C4-2B (cell line): ENCODE results near the gene OR2W1.
A peak's percentile ranks its signal among the peaks of the same experiment; 100 is the strongest.

Source experiments
- H3K27ac ChIP-seq: fragments of 450-650 bp; 2 replicates; pipeline ENCODE4 v1.5.1; 2017
- CTCF ChIP-seq: fragments of 450-650 bp; conservative IDR thresholded peaks from 2 replicates; pipeline ENCODE4 v1.5.1; 2017; ENCODE audit warnings: mild to moderate bottlenecking
- ZFX ChIP-seq: fragments of 450-650 bp; IDR thresholded peaks from 2 replicates; pipeline ENCODE4 v1.6.1; 2017

The OR2W1 gene

GRCh38 chr6:29051680-29052079 lies 6.7 kb upstream of the OR2W1 start:
- TF ChIP-seq ZFX (no peak), CTCF (no peak)
- H3K27ac ChIP-seq: no peak overlapping the region

GRCh38 chr6:29035951-29036350 lies 9.0 kb downstream of the OR2W1 start:
- no peak overlapping the region for H3K27ac ChIP-seq
- TF ChIP-seq ZFX (no peak), CTCF (no peak)

- H3K27ac ChIP-seq: no peak overlapping the region
- TF ChIP-seq CTCF: no peak
- TF ChIP-seq ZFX: no peak
These were observed 16.2 kb downstream of the OR2W1 start for GRCh38 chr6:29028821-29029220.

GRCh38 chr6:29025927-29026585 lies 18.9 kb downstream of the OR2W1 start:
- TF ChIP-seq ZFX (no peak), CTCF (no peak)
- H3K27ac ChIP-seq: no peak overlapping the region

GRCh38 chr6:29021434-29021833 lies 23.5 kb downstream of the OR2W1 start:
- no peak overlapping the region for H3K27ac ChIP-seq
- TF ChIP-seq CTCF: no peak
- no peak for TF ChIP-seq ZFX

GRCh38 chr6:29019629-29020028 lies 25.3 kb downstream of the OR2W1 start:
- H3K27ac ChIP-seq: no peak overlapping the region
- TF ChIP-seq ZFX: no peak
- TF ChIP-seq CTCF: no peak

- H3K27ac ChIP-seq: no peak overlapping the region
- TF ChIP-seq CTCF (peak; percentile 47), ZFX (no peak)
These were observed 27.6 kb downstream of the OR2W1 start for GRCh38 chr6:29017428-29017802.
